ENCODE measurements around the gene PRRT1.
"Not testable (repeated sequence)": the region's sequence is repeated elsewhere in the genome, so short reads cannot be mapped to it uniquely, and the experiment has no call there.

The PRRT1 gene

GRCh38 chr6:32190054-32190851 lies 38.5 kb upstream of the PRRT1 start, which contains the start of gene PBX2:
TSS of gene PBX2 (minus strand) at chr6:32190202. CDS start at chr6:32189915, 287 bp downstream.
- DNase-seq (ENCODE audit: low read depth), result peak; percentile 62
- no peak for TF ChIP-seq CTCF (IDR thresholded peaks at IDR 0.05; ENCODE audit: control insufficient read depth, extremely low read depth, insufficient read depth)
- H3K4me3 ChIP-seq (ENCODE audit: low read depth, low read length), result peak within 1 kb of the TSS; percentile 76

- no peak for DNase-seq (ENCODE audit: low read depth)
- no peak for TF ChIP-seq CTCF (IDR thresholded peaks at IDR 0.05; ENCODE audit: control insufficient read depth, extremely low read depth, insufficient read depth)
- H3K4me3 ChIP-seq (ENCODE audit: low read depth, low read length), result peak overlapping the region; percentile 76
Measured at GRCh38 chr6:32189742-32190053, 38.0 kb upstream of the PRRT1 start.

GRCh38 chr6:32189069-32189741 lies 37.5 kb upstream of the PRRT1 start:
- no peak for TF ChIP-seq CTCF (IDR thresholded peaks at IDR 0.05; ENCODE audit: control insufficient read depth, extremely low read depth, insufficient read depth)
- H3K4me3 ChIP-seq (ENCODE audit: low read depth, low read length), result peak overlapping the region; percentile 76
- no peak for DNase-seq (ENCODE audit: low read depth)

- H3K4me3 ChIP-seq (ENCODE audit: low read depth, low read length), result peak overlapping the region; percentile 76
- DNase-seq (ENCODE audit: low read depth), result no peak
- TF ChIP-seq CTCF (IDR thresholded peaks at IDR 0.05; ENCODE audit: control insufficient read depth, extremely low read depth, insufficient read depth), result no peak
Measured at GRCh38 chr6:32188381-32189068, 36.8 kb upstream of the PRRT1 start.

GRCh38 chr6:32187725-32188380 lies 36.1 kb upstream of the PRRT1 start:
- not testable (repeated sequence) for DNase-seq (ENCODE audit: low read depth); H3K4me3 ChIP-seq (ENCODE audit: low read depth, low read length)

GRCh38 chr6:32187009-32187709 lies 35.4 kb upstream of the PRRT1 start:
- TF ChIP-seq CTCF (IDR thresholded peaks at IDR 0.05; ENCODE audit: control insufficient read depth, extremely low read depth, insufficient read depth), result no peak
- no peak for DNase-seq (ENCODE audit: low read depth)
- H3K4me3 ChIP-seq (ENCODE audit: low read depth, low read length), result no peak overlapping the region

- H3K4me3 ChIP-seq (ENCODE audit: low read depth, low read length); DNase-seq (ENCODE audit: low read depth): not testable (repeated sequence)
Measured at GRCh38 chr6:32186151-32186840, 34.6 kb upstream of the PRRT1 start.

- H3K4me3 ChIP-seq (ENCODE audit: low read depth, low read length); DNase-seq (ENCODE audit: low read depth): not testable (repeated sequence)
Measured at GRCh38 chr6:32185681-32186131, 34.0 kb upstream of the PRRT1 start.
